CD14-positive monocyte (primary cell): Measurements from ENCODE around the gene MYORG. TPM values are rescaled to one million over a fixed set of nuclear protein-coding genes. Genes with fewer than 3 reads are reported as not detected.

Experiments
- DNase-seq, 3 donors: peaks; one replicate each; pipeline ENCODE4 v3.0.0-alpha.2; 2011 to 2022
- H2AFZ ChIP-seq: 2 replicates; pipeline ENCODE4 v1.6.0; 2012; ENCODE audit warnings: mild to moderate bottlenecking, low read depth, low read length, inconsistent platforms; ENCODE audit not compliant: insufficient read depth, poor library complexity, severe bottlenecking
- H3K27ac ChIP-seq, 2 donors: 1 replicate in 1 of 2; 2 replicates in 1 of 2; pipeline ENCODE4 v1.5.1; 2012 to 2013; ENCODE audit warnings: low read length in 2 of 2, control low read depth in 1 of 2, inconsistent platforms in 1 of 2, low read depth in 1 of 2, mild to moderate bottlenecking in 1 of 2
- H3K27me3 ChIP-seq, 2 donors: one replicate each; pipeline versions ENCODE4 v1.6.0 to v1.6.1; 2011 to 2013; ENCODE audit warnings: low read length in 2 of 2; ENCODE audit not compliant: control insufficient read depth in 2 of 2, insufficient read depth in 2 of 2
- H3K36me3 ChIP-seq, 2 donors: replicated peaks in 1 of 2; 1 replicate in 1 of 2; 2 replicates in 1 of 2; pipeline versions ENCODE4 v1.5.1 to v1.6.1; 2012 to 2013; ENCODE audit warnings: low read length in 2 of 2, control low read depth in 1 of 2, inconsistent platforms in 1 of 2, mild to moderate bottlenecking in 1 of 2; ENCODE audit not compliant: insufficient read depth in 2 of 2, control insufficient read depth in 1 of 2
- H3K4me1 ChIP-seq, 2 donors: 1 replicate in 1 of 2; 2 replicates in 1 of 2; pipeline versions ENCODE4 v1.5.1 to v1.6.1; 2012 to 2013; ENCODE audit warnings: low read length in 2 of 2, control low read depth in 1 of 2, inconsistent platforms in 1 of 2, mild to moderate bottlenecking in 1 of 2, moderate library complexity in 1 of 2; ENCODE audit not compliant: insufficient read depth in 2 of 2, control insufficient read depth in 1 of 2
- H3K4me2 ChIP-seq: replicated peaks from 2 replicates; pipeline ENCODE3; 2012; ENCODE audit warnings: low read length, moderate library complexity, mild to moderate bottlenecking; ENCODE audit not compliant: poor library complexity, severe bottlenecking; ENCODE audit errors: extremely low read depth
- H3K4me3 ChIP-seq, 3 experiments: fragments of 200-600 bp in 1 of 3; sonication (generic) in 1 of 3; replicated peaks in 1 of 3; 1 replicate in 2 of 3; 2 replicates in 1 of 3; pipeline ENCODE4 v1.5.1; 2011 to 2013; ENCODE audit warnings: low read length in 3 of 3, mild to moderate bottlenecking in 3 of 3, control low read depth in 2 of 3, low read depth in 2 of 3, inconsistent platforms in 1 of 3, moderate library complexity in 1 of 3
- H3K79me2 ChIP-seq: 2 replicates; pipeline ENCODE4 v1.6.0; 2012; ENCODE audit warnings: mild to moderate bottlenecking, control low read depth, inconsistent platforms, low read length, moderate library complexity; ENCODE audit not compliant: insufficient read depth
- H3K9ac ChIP-seq: 2 replicates; pipeline ENCODE4 v1.6.0; 2017; ENCODE audit warnings: low read length, mild to moderate bottlenecking; ENCODE audit not compliant: insufficient read depth, poor library complexity, severe bottlenecking
- H3K9me3 ChIP-seq, 2 donors: replicated peaks in 1 of 2; 1 replicate in 1 of 2; 2 replicates in 1 of 2; pipeline versions ENCODE4 v1.5.1 to v1.6.1; 2012 to 2013; ENCODE audit warnings: low read length in 2 of 2, control low read depth in 1 of 2; ENCODE audit not compliant: control insufficient read depth in 1 of 2, insufficient read depth in 1 of 2
- H4K20me1 ChIP-seq: 2 replicates; pipeline ENCODE4 v1.6.0; 2012; ENCODE audit warnings: mild to moderate bottlenecking, low read length, control low read depth, moderate library complexity; ENCODE audit not compliant: insufficient read depth
- H3K27ac Mint-ChIP-seq, 7 donors: one replicate each; pipeline ENCODE4 v1.8.0; 2020; ENCODE audit warnings: mild to moderate bottlenecking in 7 of 7, mixed read lengths in 7 of 7, moderate library complexity in 6 of 7, inconsistent platforms in 2 of 7
- H3K27me3 Mint-ChIP-seq, 3 donors: one replicate each; pipeline ENCODE4 v1.8.0; 2021 to 2022; ENCODE audit warnings: low read depth in 3 of 3, mild to moderate bottlenecking in 3 of 3, mixed read lengths in 3 of 3, moderate library complexity in 3 of 3, inconsistent platforms in 1 of 3
- H3K36me3 Mint-ChIP-seq, 2 donors: one replicate each; pipeline ENCODE4 v1.8.0; 2020; ENCODE audit warnings: mixed read lengths in 2 of 2, inconsistent platforms in 1 of 2, mild to moderate bottlenecking in 1 of 2
- H3K4me1 Mint-ChIP-seq: one replicate; pipeline ENCODE4 v1.8.0; 2020; ENCODE audit warnings: mild to moderate bottlenecking, mixed read lengths
- H3K4me3 Mint-ChIP-seq, 2 donors: one replicate each; pipeline ENCODE4 v1.8.0; 2020; ENCODE audit warnings: mild to moderate bottlenecking in 2 of 2, mixed read lengths in 2 of 2, moderate library complexity in 1 of 2
- H3K9me3 Mint-ChIP-seq, 7 donors: one replicate each; pipeline ENCODE4 v1.8.0; 2020 to 2022; ENCODE audit warnings: mixed read lengths in 7 of 7, mild to moderate bottlenecking in 6 of 7, moderate library complexity in 6 of 7, inconsistent platforms in 2 of 7
- CTCF ChIP-seq: fragments of 200-600 bp; IDR thresholded peaks from one replicate; pipeline ENCODE4 v1.8.0; 2022; ENCODE audit warnings: antibody characterized with exemption, mild to moderate bottlenecking
- WGBS: methylation state at CpG from one replicate; pipeline ENCODE4 v1.1.5; 2013; ENCODE audit warnings: missing lambda C conversion rate; ENCODE audit not compliant: insufficient coverage; 5-methylcytosine and 5-hydroxymethylcytosine counted together
- intact Hi-C, 2 donors: fragments of 100-400 bp; cut with micrococcal nuclease; formaldehyde crosslinking; loops; one replicate each; pipeline versions ENCODE4 v1.15.0 to v1.15.1; 2023
- polyA plus RNA-seq, 3 donors: library from polyadenylated mRNA; depleted of rRNA in 1 of 3; unstranded in 2 of 3; stranded (reverse) in 1 of 3; fragments of 300-500 nt in 2 of 3; fragments of >200 nt in 1 of 3; fragmentation: Illumina TruSeq in 2 of 3; gene quantifications; 1 replicate in 2 of 3; 2 replicates in 1 of 3; pipeline ENCODE4 v1.2.3, GENCODE V29; 2012 to 2021

MYORG gene
- polyA plus RNA-seq, 3 donors = 0.01 to 0.05 TPM; not detected in 1

GRCh38 chr9:34374905-34375552 lies 1.7 kb downstream of the MYORG start:
- Histone ChIP-seq H3K27me3 (peaks cover 0 to 10% of the 10 kb centered on the region in 2 donors), H4K20me1 (no peaks in the 10 kb centered on the region), H3K36me3 (no peaks in the 10 kb centered on the region), H3K9ac (no peak overlapping the region), H3K9me3 (peaks cover 15 to 22% of the 10 kb centered on the region in 2 donors), H3K4me2 (no peak overlapping the region), H2AFZ (no peak overlapping the region), H3K4me3 (no peak overlapping the region), H3K27ac (no peak overlapping the region), H3K79me2 (no peaks in the 10 kb centered on the region), H3K4me1 (peaks cover 22 to 30% of the 10 kb centered on the region in 2 donors)
- Mint-ChIP-seq H3K27me3 (peaks cover 14 to 34% (median 17%) of the 10 kb centered on the region in 3 donors), H3K9me3 (peaks cover 7 to 21% (median 18%) of the 10 kb centered on the region in 7 donors), H3K36me3 (peaks cover 0 to 5% of the 10 kb centered on the region in 2 donors), H3K4me3 (no peak overlapping the region), H3K27ac (no peak overlapping the region), H3K4me1 (peaks cover 25% of the 10 kb centered on the region)
- intact Hi-C loops = loop anchor here (5.0 kb wide), 3 partner anchors 43 to 147 kb away; partner anchors contain the start of genes DNAI1 (in 1 of the 2), ENHO (in 1 of the 2) and FAM219A (in 1 of the 2)
- no peak for TF ChIP-seq CTCF
- WGBS = 74% methylated on average over 3 of the region's 5 CpGs
- DNase-seq = no peak

GRCh38 chr9:34374339-34374738 lies 2.4 kb downstream of the MYORG start:
- intact Hi-C loops = no loop called here
- Mint-ChIP-seq H3K4me3 (no peak overlapping the region), H3K9me3 (peaks cover 7 to 21% (median 18%) of the 10 kb centered on the region in 7 donors)

More at GRCh38 chr9:34374339-34374738, 2.4 kb downstream of the MYORG start:
- Histone ChIP-seq H3K4me3 (no peak overlapping the region), H3K27me3 (peaks cover 0 to 7% of the 10 kb centered on the region in 2 donors), H3K4me2 (no peak overlapping the region), H3K9me3 (peaks cover 15 to 22% of the 10 kb centered on the region in 2 donors), H3K27ac (no peak overlapping the region), H2AFZ (no peak overlapping the region), H3K9ac (no peak overlapping the region), H3K36me3 (no peaks in the 10 kb centered on the region), H4K20me1 (no peaks in the 10 kb centered on the region), H3K79me2 (no peaks in the 10 kb centered on the region), H3K4me1 (peaks cover 16 to 23% of the 10 kb centered on the region in 2 donors)
- TF ChIP-seq CTCF = no peak
- WGBS = 100% methylated on average over 2 of the region's 3 CpGs
- peaks cover 14 to 28% (median 17%) of the 10 kb centered on the region in 3 donors for H3K27me3 Mint-ChIP-seq
- peaks cover 18% of the 10 kb centered on the region for H3K4me1 Mint-ChIP-seq
- no peak for DNase-seq
- H3K36me3 Mint-ChIP-seq = peaks cover 0 to 5% of the 10 kb centered on the region in 2 donors
- H3K27ac Mint-ChIP-seq = no peak overlapping the region
